ENCODE data around the gene TMEM255A.

TMEM255A gene

DNA sequence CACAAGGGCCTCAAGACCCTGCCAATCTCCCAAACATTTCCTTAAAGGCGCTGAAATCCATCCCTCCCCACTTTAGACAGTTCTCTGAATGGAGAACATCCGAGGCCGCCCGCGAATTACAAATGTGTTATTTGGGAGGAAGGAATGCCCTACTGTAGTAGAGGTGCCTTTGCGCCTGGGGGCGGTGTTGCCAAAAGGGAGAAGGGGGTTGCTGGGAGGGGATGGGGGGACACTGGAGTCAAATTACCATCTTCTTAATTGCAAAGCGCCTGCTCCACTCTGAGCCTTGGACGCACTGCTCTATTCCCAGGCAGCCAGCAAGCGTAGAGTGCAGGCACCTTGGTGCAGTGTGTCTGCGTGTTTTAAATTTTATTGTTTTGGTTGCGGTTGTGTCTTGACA is 2.7 kb downstream of the TMEM255A start:
- no peak for DNase-seq (ENCODE audit: low read depth in 2 of 3, low spot score in 2 of 3)

DNA sequence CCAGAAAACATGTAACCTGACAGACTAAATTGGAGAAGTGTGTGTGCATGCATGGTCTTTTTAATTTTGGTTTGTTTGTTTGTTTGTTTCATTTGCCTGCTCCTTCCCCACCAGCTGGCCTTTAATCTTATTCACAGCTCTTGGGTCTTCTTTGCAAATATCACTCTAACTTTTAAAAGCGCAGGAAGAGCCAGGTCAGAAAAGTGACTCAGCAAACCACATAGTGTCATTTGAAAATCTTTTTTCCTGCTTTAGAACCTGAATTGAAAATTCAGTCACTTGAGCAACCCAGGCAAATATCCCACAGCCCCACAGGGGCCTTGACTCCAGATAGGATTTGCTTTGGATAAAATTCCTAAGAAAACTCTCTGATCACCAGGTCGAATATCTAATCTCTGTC is 4.6 kb downstream of the TMEM255A start:
- DNase-seq (ENCODE audit: low read depth in 2 of 3, low spot score in 2 of 3): no peak

DNA sequence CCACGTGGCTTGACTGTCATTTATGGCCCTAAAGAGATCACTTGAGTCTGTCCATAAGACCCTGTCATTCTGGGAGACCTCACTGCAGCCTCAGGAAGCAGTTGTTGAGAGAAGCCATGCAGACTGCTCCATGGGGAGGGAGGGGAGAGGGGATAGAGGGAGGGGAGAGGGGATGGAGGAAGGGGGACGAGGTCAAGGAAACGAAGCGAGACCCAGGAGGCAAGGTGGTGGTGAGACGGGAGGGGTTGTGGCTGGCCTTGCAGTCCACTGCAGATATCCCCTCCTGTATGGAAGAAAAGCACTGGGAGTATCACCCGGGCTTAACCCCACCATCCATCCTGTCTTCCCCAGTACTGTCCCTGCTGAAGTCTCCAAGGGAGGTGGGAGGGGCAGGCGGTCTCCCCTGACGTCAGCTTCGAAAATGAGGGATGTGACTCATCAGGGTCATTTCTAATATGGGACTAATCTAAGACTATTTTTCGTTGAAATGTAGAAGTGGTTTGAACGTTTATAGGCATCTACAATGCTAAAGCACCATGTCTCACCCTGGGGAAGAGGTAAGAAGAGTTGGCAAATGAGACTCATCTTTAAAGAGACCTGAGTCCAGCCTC is 5.6 kb downstream of the TMEM255A start:
- no peak for DNase-seq (ENCODE audit: low read depth in 2 of 3, low spot score in 2 of 3)

- DNase-seq (ENCODE audit: low read depth in 2 of 3, low spot score in 2 of 3): no peak
Observed at GRCh38 chrX:120304256-120304655, 7.0 kb downstream of the TMEM255A start.

DNA sequence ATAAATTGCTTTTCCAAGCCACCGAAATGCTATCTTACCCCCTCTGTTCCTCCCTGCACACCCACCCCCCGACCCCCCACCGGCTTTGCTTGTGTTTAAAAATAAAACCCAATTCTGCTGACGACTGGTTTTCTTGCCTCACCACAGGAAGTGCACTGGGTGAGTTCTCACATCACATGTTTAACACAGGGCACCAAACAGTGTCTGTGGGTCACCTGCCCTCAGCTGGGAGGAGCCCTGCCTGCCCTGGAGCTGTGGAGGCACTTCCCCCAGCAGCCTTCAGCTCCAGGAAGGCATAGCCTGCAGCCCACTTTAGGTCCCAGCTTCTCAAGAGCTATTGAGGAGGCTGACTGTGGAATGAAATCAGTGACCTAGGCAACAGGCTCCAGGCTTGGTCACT is 8.8 kb downstream of the TMEM255A start:
- no peak for DNase-seq (ENCODE audit: low read depth in 2 of 3, low spot score in 2 of 3)

DNA sequence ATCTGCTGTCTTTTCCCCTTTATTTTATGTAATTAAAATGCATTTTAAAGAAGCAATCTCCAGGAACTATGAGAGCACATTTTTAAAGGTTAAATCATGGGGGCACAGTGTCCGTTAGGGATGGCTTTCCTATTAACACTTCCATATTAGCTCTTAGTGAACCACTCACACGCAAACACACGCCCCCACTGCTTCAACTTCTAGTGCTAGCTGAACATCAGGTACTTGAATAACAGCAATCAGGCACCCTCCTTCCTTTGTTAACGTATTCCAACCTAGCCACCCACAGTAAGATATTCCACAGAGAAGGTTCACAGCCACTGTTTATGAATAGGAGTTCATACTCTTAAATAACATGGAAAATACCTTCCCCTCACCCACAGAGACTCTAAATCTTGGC is 9.3 kb downstream of the TMEM255A start:
- no peak for DNase-seq (ENCODE audit: low read depth in 2 of 3, low spot score in 2 of 3)

DNA sequence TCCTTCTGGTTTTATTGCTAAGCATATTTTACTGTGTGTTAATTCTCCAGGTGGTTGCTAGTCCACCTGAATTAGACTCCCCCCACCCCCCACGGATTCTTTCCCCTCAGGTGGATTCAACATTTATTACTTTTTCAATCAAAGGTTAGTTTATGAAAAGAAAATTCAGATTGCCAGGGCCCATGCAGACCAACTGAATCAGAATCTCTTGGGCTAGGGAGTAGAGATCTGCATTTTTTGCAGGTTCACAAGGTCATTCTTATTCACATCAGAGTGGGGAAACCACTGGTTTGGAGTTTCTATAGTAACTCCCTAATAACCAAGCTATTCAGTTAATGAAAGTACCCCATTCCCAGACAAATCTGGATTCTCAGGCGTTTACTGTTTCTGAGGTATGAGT is 9.8 kb downstream of the TMEM255A start:
- DNase-seq (ENCODE audit: low read depth in 2 of 3, low spot score in 2 of 3): no peak

DNA sequence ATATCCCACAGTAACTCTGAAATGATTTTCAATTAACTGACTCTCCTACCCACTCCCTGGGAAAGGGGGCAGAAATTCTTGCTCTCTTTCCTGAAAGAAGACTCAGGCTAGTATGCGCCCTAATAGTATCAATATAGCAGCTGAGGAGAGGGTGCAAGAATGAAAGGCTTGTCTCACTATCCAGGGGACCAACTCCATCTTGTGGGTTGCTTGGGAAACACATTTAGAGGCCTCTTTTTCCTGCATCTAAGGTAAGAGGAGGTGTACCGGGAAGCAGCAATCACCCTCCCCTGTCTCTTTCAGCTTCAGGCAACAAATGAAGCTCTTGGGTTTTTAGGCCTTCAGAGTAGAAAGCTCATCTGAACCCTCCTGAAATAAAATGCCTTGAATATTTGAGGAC is 11.3 kb downstream of the TMEM255A start:
- no peak for DNase-seq (ENCODE audit: low read depth in 2 of 3, low spot score in 2 of 3)

- DNase-seq (ENCODE audit: low read depth in 2 of 3, low spot score in 2 of 3): no peak
Observed at GRCh38 chrX:120297923-120298322, 13.3 kb downstream of the TMEM255A start.

GRCh38 chrX:120294651-120295050 is 16.6 kb downstream of the TMEM255A start:
- DNase-seq (ENCODE audit: low read depth in 2 of 3, low spot score in 2 of 3): no peak

DNA sequence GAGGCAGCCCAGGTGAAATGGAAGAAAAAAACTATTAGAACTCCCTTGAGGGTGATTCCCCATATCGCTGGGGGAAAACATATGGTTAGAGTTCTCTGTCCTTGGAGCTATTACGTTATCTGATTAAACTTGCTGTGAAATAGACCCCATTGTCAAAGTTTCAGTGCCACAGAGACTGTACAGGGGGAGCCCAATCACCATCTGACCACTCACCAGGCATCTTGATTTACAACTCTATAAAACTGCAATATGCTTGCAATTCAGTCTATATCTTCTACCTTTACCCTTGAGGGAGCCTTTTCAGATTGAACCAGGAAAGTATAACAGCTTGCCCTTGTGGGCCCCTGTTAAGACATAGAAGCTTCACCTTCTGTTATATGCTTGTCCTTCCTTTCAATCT is 18.2 kb downstream of the TMEM255A start:
- DNase-seq (ENCODE audit: low read depth in 2 of 3, low spot score in 2 of 3): no peak

DNA sequence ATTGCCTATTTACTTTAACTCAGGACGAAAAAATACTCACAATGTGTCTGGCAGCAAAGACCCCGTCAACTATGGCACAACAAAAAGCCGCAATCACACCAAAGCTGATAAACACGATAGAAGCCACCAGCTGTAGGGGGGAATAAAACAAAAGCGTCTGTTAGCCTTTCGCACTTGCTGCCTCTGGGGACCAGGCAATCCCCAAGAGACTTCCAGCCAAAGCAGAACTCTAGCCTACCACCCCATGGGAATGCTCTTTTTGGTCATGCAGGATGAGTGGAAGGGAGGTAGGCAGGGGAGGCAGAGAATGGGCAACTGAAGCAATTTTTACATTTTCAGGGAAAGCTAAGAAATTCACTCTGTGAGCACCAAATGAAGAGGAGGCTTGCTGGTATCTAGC is 20.1 kb downstream of the TMEM255A start:
- no peak for DNase-seq (ENCODE audit: low read depth in 2 of 3, low spot score in 2 of 3)

GRCh38 chrX:120290107-120290506 is 21.2 kb downstream of the TMEM255A start:
- no peak for DNase-seq (ENCODE audit: low read depth in 2 of 3, low spot score in 2 of 3)

- no peak for DNase-seq (ENCODE audit: low read depth in 2 of 3, low spot score in 2 of 3)
Observed at GRCh38 chrX:120287513-120288112, 23.6 kb downstream of the TMEM255A start.

DNA sequence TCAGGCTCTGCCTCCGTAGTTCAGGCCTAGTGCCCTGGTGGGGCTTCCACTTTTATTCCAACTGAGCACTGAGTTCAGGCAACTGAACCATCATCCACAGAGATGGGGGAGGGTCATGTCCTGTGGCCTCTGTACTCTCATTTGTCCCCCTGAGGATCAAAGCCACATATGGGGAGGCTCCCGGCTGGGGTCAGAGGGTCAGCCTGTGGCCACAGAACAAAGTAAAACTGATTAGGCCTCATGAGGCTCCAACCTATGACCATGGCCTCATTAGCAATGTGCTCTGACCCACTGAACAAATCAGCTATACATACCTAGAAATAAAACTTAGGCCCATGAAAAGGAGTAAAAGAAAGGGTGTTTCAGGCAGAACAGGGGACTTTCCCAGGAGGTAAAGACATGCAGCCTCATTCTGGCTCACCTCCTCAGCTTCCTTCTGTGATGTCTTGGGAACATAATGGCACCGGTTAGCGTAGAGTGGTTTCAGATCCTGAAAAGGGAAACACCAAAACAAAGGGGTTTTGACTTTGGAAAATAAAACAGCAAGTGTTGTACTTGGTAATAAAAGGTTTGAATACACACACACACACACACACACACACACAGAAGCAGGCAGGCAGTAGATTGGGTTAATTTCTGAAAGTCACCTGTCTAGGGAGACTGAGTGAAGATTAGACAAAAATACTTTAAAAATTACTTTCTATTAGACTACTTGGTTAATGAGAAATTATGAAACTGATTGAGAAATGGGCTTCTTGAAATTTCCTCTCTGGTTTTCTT is 24.3 kb downstream of the TMEM255A start:
- DNase-seq (ENCODE audit: low read depth in 2 of 3, low spot score in 2 of 3): no peak

- no peak for DNase-seq (ENCODE audit: low read depth in 2 of 3, low spot score in 2 of 3)
Observed at GRCh38 chrX:120282697-120283096, 28.6 kb downstream of the TMEM255A start.

GRCh38 chrX:120281761-120282160 is 29.5 kb downstream of the TMEM255A start:
- no peak for DNase-seq (ENCODE audit: low read depth in 2 of 3, low spot score in 2 of 3)

DNA sequence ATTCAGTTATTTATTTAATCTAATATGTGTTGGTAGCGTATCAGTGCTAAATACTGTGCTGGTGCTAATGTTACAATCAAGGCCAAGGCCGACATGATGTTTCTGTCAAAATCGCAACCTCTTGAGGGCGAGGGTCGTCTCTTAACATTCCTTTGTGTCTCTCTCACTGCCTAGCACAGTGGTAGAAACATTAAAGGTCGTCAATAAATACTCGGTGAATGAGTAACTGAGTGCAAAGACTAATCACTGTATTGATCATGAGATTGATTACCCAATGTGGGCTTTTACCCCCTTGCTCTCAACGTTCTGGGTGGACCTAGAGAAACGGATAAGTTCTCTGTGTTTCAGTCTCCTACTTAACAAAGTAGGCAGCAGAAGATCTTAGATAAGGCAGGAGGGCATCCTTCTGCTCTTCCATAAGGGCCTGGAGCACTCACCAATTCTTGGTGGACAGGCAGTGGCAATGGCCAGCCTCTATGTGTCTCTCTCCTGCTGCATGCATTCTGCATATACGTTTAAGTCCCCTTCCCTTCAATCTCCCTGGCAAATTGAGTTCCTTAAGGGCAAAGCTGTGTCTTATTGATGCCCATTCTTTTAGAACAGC is 30.1 kb downstream of the TMEM255A start:
- DNase-seq (ENCODE audit: low read depth in 2 of 3, low spot score in 2 of 3): no peak

GRCh38 chrX:120274958-120275357 is 36.3 kb downstream of the TMEM255A start:
- DNase-seq (ENCODE audit: low read depth in 2 of 3, low spot score in 2 of 3): no peak

DNA sequence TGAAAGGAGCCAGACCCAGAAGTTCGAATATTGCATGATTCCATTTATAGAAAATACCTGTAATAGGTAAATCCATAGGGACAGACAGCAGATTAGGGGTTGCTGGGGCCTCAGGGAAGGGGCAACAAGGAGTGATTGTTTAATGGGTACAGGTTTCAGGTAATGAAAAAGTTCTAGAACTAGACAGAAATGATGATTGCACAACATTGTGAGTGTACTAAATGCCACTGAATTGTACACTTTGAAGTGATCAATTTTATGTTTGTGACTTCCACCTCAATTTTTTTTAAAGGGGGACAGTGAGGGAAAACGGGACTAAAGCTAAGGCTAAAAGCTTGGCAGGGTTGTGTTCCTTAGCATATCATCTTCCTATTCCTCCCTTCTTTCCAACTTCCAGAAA is 37.1 kb downstream of the TMEM255A start:
- no peak for DNase-seq (ENCODE audit: low read depth in 2 of 3, low spot score in 2 of 3)

DNA sequence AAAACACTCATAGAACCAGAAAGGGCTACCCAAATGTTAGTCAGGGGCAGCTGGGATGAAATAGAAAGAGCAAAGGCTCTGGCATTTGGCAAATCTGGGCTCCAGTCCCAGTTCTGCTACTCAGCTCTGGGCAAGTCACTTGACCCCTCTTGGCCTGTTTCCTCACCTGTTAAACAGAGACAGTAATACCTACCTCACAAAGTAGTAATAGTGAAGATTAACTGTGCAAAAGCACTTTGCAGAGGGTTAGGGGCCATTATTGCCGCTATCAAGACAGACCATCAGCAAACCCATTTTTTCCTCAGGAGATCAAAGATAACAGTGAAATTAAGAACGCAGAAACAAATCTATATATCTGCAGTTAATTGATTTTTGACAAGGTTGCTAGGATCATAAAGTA is 40.0 kb downstream of the TMEM255A start:
- DNase-seq (ENCODE audit: low read depth in 2 of 3, low spot score in 2 of 3): no peak

DNA sequence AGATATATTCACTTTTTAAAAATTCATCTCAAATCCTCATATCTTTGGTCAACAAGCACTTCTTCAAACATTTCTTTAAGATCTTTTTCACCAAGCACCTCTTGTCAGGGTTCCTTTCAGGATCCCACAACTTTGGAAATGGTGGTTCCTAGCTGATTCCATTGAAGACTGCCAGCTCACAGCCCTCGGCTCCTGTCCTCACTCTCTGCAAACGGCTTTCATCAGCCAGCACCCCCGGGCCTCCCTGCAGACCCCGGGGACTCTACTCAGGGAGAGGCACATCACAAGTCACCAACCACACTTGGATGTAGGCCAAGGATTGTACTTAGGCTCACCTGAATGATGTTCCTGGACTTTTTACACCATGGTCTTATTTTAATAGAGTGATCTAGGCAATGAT is 40.7 kb downstream of the TMEM255A start:
- no peak for DNase-seq (ENCODE audit: low read depth in 2 of 3, low spot score in 2 of 3)

Data from activated CD8-positive, alpha-beta memory T cell treated with anti-CD3 and anti-CD28 coated beads for 48 hours (primary cell).